T47D (cell line): ENCODE measurements around the gene ELP2.

Experiments
- DNase-seq, 2 experiments: peaks; one replicate each; pipeline versions ENCODE4 v3.0.0 to v3.0.0-alpha.2; 2011 to 2012; ENCODE audit warnings: low read depth in 1 of 2, low spot score in 1 of 2
- JUND ChIP-seq: IDR thresholded peaks from 2 replicates; pipeline ENCODE4 v1.6.1; 2012; ENCODE audit warnings: low read depth
- in situ Hi-C: cut with HindIII; loops from 2 replicates; pipeline ENCODE4 v1.10.0; 2016; ENCODE audit warnings: low sequenced_read_pairs, low pct_unique_long_range_greater_than_20kb

The ELP2 gene

GRCh38 chr18:36128530-36128870 is 1.2 kb upstream of the ELP2 start:
- DNase-seq = peak in 1 of 2 experiments; percentile 6
- in situ Hi-C loops = no loop called here
- no peak for TF ChIP-seq JUND

- TF ChIP-seq JUND = no peak
- no peak for DNase-seq
- in situ Hi-C loops = no loop called here
Observed at GRCh38 chr18:36128907-36129299, 796 bp upstream of the ELP2 start.

DNA sequence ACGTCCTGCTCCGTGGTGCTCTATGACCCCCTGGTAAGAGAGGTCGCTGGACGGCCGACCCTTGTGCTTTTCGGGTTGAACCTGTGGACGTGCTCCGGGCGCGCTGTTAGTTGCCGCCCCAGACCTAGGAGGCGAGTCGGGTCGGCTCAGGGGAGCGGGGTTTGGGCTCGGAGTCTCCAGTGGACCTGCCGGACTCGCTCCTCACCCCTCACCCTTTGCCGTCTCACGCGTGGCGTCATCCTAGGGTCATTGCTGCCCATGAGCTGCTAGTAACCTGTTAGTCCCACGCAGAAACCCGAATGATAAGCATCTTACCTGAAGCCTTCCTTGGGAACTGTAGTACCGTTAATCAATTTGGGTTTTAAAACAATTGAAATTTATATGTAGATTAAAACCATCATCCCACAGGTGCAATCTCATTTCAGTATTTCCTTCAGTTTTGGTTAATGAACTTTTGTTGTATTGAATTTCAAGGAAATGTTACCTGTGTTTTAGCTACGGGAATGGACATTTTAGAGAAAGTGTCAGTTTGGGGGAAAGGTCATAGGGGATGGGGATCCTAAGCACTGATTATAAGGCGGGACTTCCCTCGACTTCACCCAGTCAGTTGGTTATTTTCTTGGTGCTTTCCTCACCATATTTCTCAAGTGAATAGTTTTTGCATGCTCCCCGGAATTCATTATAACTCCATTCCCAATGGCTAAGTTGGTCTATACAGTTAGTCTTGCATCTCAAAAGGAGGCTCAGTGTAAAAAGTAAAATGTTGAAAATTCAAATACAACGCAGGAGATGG is 536 bp downstream of the ELP2 start:
- TF ChIP-seq JUND = no peak
- in situ Hi-C loops = no loop called here
- no peak for DNase-seq

DNA sequence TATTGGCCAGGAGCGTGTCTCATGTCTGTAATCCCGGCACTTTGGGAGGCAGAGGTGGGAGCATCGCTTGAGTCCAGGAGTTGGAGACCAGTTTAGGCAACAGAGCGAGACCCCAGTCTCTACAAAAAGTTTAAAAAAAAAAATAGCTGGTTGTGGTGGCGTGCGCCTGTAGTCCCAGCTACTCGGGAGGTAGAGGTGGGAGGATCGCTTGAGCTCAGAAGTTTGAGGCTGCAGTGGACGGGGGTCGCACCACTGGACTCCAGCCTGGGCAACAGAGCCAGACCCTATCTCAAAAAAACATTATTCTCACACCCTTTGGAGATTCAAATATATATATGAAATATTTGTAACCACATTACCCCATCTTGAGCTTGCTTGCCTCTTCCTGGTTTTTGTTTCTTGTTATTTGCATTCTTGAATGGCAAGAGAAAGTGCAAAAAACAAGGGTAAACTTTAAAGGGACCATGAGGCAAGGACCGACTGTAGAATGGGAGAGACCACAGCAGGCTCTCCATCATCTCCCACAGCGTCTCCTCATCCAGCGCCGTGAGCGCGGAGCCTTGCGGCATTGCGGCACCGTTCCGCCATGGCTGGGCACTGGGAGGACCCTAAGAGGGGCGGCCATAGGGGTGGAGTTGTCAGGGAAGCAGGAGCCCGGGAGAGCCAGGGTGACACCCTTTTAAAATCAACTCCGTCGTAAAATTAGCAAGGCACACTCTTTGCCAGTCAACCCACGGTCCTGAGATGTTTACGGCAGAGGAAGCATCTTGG is 1.4 kb downstream of the ELP2 start:
- DNase-seq = no peak
- TF ChIP-seq JUND = no peak
- in situ Hi-C loops = no loop called here

DNA sequence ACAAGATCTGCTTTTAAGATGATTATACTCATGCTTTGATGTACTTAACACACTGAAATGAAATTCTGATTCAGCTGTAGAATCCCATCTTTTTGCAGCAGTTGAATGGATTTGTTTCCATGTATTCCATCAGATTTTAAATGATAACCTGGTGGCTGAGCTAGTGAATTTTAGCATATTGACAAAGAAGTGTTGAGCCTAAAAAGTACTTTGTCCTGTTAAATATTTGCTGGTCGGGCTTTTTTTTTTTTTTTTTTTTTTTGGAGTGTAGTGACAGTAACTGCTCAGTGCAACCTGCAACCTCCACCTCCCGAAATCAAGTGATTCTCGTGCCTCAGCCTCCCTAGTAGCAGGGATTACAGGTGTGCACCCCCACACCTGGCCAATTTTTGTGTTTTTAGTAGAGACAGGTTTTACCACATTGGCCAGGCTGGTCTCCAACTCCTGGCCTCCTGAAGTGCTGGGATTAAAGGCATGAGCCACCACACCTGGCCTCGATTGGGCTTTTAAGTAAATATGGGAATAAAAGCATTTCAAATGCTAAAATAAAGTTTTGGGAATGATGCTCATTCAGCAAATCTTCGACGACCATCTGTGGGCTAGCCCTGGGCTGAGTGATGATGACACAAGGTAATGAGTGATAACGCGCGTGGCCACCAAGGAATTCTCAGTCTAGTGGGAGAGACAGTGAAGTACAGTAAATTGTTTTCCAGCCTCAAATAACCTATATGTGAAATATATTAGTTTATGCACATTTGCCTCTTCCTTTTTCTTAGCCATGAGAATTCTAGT is 2.2 kb downstream of the ELP2 start:
- in situ Hi-C loops = no loop called here
- DNase-seq = no peak
- TF ChIP-seq JUND = no peak

DNA sequence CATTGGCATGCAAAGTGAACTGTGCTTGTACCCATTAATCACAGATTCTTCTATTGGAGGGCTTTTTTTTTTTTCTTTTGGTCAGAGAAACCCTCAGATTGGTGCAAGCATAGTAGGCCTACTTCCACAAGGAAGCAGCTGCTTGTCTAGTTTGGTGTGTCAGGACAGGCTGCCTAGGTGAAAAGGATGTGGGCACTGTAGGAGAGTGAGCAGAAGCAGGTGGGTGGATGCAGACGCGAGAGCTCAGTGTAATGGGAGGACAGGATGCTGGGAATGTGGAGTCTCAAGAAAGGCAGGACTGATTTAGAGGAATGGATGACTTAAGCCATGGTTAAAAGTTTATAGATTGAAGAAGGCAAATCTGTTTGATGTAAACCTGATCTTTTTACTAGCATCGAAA is 3.1 kb downstream of the ELP2 start:
- in situ Hi-C loops = no loop called here
- no peak for TF ChIP-seq JUND
- no peak for DNase-seq

DNA sequence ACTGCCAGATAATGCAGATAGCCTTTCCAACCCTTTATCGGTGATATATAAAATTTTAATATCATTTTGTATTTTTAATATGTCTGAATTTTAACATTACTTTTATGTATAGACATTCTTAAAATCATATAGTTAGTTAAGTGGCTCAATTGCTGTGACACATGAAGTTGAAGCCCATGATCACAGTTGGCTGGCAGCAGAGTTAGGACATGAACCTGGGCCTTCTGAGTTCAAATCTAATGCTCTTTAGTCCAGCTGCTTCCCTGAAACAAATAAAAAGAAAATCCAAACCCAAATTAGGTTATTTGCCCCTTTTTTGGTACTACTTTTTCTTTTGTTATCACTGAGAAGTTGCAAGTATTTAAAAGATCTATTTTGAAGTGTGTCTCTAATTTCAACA is 5.6 kb downstream of the ELP2 start:
- no peak for DNase-seq
- in situ Hi-C loops = no loop called here
- no peak for TF ChIP-seq JUND

GRCh38 chr18:36139245-36139644 is 9.5 kb downstream of the ELP2 start:
- no peak for TF ChIP-seq JUND
- in situ Hi-C loops = no loop called here
- DNase-seq = no peak

DNA sequence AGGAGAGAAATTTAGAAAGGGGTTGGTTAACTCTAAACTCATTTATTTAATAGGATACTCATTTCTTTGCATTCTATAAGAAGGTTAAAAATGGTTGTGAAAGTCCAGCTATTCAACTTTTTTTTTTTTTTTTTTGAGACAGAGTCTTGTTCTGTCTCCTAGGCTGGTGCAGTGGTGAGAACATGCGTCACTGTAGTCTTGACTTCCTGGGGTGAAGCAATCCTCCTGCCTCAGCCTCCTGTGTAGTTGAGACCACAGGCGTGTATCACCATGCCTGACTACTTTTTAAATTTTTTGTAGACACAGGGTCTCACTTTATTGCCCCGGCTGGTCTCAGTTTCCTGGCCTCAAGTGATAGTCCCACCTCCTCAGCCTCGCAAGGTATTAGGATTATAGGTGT is 11.9 kb downstream of the ELP2 start:
- no peak for TF ChIP-seq JUND
- in situ Hi-C loops = no loop called here
- DNase-seq = no peak

- no peak for TF ChIP-seq JUND
- in situ Hi-C loops = no loop called here
- no peak for DNase-seq
Observed at GRCh38 chr18:36142751-36143150, 13.1 kb downstream of the ELP2 start.

DNA sequence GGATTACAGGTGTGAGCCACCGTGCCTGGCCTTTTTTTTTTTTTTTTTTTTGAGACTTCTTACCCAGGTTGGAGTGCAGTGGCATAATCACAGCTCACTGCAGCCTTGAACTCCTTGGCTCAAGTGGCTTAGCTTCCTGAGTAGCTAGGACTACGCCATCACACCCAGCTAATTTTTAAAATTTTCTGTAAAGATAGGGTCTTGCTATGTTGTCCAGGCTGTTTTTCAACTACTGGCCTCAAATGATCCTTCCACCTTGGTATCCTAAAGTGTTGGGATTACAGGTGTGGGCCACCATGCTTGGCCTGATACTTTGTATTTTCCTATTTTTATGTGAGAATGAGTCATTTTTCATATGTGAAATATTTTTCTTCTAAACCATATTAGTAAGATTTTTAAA is 13.7 kb downstream of the ELP2 start:
- no peak for TF ChIP-seq JUND
- DNase-seq = no peak
- in situ Hi-C loops = no loop called here

DNA sequence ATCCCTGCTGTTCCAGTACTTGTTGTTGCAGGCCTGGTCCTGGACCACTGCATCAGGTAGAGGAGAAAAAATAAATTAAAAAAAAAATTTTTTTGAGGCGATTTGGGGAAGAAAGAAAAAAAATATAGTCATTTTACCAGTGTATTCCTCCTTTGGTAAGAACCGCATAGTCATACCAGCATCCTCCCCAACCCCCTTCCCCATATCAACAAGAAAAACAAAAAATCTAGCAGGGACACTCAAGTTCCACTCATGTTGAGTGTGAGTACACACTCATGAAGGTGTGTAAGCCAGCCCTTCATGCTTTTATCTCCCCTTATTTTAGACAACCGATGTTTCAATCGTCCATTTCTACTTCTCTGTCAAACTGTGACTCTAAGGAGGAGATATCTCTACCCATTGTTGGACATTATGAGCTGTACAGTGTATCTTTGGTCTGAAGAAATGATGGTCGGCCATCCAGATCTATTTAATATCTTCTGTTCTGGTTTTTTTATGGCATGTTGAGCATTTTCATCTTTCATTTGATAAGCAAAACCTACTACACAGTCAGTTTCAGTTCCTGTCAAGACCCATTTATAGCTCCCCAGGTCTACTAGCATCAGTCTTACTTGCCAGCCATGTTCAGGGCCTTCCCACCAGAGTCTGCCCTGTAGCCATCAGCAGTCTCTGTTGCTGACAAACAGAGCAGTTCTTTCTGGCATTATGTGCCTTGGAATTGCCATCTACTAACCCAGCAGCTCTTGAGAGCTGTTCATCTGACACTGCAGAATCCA is 20.0 kb downstream of the ELP2 start:
- in situ Hi-C loops = no loop called here
- DNase-seq = no peak
- no peak for TF ChIP-seq JUND
